NCI-H526 (cell line): Measurements from ENCODE around the gene CUBN.

Source experiments
- DNase-seq, 2 experiments: peaks; one replicate each; lab custom pipeline; 2025; lab: John Stamatoyannopoulos, UW

CUBN gene

GRCh38 chr10:16919121-16919982 lies 210.3 kb downstream of the CUBN start:
- DNase-seq: no peak

GRCh38 chr10:16916496-16916895 lies 213.1 kb downstream of the CUBN start:
- no peak for DNase-seq

DNA sequence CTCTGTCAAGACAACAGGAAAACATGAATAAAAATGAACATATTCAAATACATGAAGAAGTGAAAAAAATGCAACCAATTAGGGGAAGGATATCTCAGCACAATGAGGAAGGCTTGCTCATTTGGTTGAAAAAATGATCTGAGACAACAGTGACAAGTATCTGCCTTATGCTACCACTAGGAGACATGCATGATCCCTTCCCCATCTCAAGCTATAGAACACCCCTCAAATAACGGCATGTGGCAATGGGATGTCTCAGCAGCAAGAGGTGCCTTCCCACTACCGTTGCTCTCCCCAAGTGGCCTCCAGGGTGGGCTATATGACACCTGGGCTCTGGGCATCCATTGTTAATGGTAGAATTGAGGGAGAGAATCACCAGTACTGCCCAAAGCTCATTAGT lies 214.3 kb downstream of the CUBN start:
- DNase-seq: no peak

DNA sequence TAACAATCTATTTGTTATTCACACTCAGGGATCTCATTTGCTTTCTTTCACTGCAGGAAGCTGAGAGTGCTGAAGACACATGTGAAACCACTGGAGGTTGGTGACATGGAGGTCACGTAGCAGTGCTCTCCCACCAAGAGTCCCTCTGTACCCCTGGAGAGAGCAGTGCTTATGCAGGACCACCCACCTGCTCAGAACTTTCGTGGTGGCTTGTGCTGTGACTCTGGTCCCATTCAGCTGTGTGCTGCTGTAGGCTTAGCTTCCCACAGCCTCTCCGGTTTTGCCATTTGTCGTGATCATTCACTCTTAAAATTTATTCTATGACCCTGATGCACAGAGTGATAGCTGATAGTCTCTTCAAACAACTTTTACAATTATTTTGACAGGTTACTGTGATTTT lies 216.3 kb downstream of the CUBN start:
- DNase-seq: no peak

GRCh38 chr10:16910793-16911164 lies 218.8 kb downstream of the CUBN start:
- no peak for DNase-seq

DNA sequence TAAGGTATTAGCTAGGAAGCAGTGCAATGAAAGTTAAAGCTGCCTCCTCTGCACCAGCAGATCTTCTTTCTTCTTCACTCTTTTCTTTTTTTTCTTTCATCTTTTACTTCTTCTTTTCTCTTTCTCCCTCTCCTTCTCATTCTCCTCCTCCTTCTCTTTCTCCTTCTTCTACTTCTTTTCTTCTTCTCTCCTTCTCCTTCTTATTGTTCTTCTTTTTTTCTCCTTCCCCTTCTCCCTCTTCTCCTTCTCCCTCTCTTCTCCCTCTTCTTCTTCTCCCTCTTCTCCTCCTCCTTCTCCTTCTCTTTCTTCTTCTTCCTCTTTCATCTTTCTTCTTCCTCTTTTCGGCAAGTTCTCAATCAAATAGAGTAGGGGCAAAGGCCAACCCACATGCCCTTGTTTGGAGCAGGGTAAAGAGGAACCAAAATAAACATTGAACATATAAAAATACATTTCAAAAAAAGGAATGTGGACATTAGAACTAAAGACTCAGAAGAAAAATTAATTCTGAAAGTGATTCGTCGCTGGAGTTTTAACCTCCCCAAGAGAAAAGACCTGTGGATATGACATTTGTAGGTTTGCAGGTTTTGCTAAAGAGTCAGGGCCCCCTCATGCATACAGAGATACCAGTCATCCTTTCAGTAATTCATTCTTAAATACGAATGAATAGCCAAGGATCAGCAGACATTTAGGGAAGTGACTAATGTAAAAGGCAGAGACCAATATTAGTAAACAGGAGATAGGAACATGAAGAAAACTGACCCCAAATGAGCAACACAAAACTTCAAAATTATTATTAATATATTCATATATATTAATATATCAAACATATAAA lies 219.4 kb downstream of the CUBN start:
- no peak for DNase-seq

GRCh38 chr10:16909271-16909767 lies 220.3 kb downstream of the CUBN start:
- DNase-seq: no peak

DNA sequence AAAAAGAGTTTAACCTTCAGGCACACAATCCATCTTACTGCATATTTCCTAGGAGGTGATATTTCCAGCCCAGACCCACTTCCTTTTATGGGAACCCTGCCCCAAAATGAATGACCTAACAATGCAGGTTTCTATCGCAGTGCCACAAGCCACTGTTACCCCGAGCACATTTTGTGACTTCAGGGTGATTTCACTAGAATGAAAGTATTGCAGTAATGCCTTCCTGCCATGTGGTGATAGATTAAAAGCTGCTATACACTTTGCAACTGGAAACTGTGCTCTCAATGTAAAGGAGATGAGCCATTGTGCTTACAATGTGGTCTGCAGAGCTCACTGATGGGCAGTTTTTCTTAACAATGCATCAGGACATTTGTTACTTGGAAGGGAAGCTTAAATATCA lies 221.9 kb downstream of the CUBN start:
- DNase-seq: no peak

GRCh38 chr10:16905320-16905719 lies 224.3 kb downstream of the CUBN start:
- DNase-seq: no peak

- no peak for DNase-seq
These were observed 225.0 kb downstream of the CUBN start for GRCh38 chr10:16904639-16905061.

DNA sequence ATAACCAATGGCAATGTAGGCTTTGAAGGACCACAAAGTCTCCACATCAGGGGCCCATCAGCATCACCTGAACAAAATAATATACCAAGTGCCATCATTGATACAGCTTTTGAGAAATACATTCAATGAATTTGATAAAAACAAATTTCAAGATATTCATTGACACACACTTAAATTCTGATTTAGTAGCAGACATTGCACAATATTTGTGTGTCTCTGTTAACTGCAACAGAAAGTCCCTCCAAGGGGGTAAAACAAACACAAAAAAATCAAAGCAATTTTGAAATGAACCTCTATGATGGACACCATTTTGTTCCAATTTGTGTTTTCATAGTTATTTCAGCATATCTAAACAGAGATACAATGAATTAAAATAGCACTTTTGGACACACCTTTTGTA lies 225.6 kb downstream of the CUBN start:
- DNase-seq: no peak

GRCh38 chr10:16902606-16903005 lies 227.0 kb downstream of the CUBN start:
- no peak for DNase-seq

- no peak for DNase-seq
These were observed 228.5 kb downstream of the CUBN start for GRCh38 chr10:16901106-16901505.

DNA sequence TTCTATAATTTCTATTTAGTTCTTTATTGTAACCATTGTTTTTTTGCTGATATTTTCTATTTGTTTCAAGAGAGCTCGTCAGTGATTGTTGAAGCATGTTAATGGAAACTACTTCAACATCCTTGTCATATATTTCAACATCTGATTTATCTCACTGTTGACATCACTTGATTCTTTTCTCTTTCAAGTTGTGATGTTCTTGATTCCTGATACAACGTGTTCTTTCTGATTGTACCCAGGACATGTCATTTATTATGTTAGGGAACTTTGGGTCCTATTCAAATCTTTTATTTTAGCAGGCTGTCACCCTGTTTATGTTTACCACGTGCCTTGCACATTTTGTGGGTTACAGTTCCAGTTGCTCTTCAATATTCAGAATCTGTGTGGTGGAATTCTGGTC lies 232.6 kb downstream of the CUBN start:
- DNase-seq: no peak

DNA sequence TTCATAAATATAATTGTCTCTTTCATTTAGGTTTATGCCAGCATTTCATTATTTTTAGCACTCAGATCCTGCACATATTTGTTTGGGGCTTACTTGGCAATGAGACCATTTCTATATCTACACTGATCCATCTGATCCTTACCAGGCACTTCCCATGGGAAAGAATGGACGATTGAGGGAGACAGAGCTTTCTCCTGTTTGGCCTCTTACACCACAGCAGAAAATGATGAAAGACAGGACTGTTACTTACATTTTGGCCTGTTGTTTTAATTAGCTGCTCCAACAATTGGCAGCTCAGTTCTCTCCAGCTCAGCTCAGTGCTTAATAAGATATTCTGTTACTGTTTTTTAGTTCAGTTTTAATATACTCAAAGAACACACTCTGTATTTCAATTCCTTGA lies 234.8 kb downstream of the CUBN start:
- no peak for DNase-seq

DNA sequence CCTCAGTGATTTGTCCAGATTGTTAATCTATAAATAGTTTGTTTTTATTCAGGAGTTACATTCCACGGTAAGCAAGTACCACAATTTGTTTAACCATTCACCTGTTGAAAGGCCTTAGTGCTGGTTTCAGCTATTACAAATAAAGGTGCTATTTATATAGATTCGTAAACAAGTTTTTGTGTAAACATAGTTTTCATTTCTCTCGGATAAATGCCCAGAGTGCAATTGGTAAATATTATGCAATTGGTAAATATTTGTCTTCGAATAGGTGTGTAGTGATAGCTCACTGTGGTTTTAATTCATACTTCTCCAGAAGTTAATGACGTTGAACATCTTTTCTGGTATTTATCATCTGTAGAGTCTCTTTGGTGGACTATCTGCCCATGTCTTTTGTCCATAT lies 235.9 kb downstream of the CUBN start:
- no peak for DNase-seq

DNA sequence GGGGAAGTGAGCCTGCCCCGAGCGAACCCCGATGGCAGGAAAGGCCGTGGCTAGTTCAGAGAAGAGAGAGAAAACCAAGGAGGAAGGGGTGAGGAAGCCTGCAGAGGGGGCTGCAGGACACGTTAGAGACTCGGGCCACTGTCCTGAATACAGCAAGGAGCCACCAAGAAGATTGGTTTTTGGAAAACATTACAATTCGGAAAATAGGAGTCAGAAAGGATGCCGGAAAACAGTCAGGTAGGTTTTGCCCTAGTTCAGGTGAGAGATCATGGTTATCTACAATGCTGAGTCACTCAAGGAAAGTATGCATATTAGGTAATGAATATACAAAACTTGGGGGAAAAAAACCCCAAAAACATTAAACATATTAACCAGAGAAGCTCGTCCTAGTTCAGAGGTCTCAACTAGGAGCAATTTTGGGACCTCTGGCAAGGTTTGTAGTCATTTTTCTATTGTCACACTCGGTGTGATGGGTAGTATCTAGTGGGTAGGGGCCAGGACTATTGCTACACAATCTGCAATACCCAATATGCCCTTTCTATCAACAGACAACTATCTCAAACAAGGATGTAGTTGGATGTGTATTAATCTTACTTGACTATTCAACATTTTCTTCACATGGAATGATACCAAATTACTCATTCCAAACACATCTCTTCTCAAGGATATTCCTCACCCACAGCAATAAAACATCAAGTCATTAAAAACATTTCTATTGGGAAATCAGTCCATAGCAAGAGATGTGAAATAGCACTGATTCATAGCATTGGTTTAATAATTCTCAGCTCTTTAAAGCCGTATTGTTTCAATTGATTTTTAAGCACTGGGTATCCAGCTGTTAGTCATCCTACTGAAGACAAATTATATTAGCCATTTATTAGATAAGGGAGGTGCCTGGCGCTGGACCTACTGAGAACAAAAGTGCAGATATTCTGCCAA lies 238.0 kb downstream of the CUBN start:
- DNase-seq: peak in 1 of 2 experiments; percentile 11

DNA sequence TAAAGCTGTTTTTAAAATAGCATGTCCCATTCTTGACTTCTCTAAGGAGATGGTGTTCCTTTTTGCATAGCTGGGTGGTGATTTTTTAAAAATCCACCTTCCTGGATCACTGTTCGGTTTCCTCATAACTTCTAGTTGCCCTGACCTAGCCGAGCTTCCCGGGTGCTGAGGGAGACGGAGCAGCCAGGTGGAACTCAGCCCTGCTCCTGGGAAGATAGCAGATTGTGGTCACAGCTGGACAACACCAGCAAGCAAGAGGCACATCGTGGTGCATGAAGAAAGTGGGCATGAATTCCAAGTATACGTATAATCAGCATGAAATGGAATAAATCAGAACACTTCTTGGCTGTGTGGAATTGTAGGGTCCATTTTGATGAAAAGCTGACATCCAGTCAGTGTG lies 238.9 kb downstream of the CUBN start:
- no peak for DNase-seq

- DNase-seq: no peak
These were observed 242.0 kb downstream of the CUBN start for GRCh38 chr10:16887565-16887964.

DNA sequence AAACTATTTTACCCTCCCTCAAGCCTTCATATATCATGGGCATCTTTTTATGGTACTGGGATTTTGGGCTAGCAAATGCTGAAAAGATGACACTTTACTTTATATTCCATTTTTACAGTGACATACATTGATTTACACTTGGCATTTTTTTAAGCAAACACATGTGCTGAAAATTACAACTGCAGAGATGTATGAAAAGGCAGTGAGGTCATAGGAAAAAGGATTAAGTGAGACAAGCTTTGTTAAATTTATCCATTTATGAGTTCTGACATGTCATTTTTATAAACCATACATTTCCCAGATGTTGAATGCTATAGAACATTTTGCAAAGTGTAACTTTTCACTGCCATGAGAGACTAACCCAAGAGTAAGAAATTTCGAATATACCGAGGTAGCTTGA lies 243.6 kb downstream of the CUBN start:
- DNase-seq: no peak

DNA sequence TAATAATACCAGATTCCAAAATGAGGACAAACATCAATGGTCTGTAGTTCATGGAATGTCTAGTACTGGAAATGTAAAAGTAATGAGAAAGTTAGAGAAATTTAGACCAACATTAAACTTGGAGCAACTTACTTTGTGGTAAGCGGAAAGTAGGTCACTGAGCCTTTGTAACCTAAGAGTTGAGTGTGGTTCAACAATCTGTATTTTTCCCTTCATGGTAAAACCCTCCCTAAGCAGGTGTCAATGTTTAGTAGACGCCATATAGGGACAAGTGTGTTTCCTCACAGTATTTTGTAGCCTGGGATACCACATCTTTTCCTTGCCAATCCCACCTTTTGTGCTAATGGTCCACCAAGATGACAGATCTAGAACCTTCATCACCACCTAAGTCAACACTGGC lies 245.1 kb downstream of the CUBN start:
- no peak for DNase-seq

DNA sequence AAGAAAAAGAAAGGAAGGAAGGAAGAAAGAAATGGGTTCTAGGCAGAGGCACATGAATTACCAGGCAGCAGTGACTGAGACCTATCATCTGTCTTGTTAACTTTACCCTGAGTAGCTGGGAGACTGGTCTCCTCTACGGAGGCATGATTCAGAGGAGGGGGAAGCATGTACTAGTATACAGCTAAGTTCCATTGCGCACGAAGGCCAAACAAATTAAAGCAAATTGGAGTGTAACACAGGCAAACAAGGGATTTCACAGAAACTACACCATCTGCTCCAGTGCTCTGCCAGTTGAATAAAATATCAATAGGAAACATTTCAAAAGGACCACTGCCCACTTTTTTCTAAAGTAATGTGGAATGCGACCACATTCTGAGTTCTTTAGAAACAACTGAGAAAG lies 246.5 kb downstream of the CUBN start:
- no peak for DNase-seq
